HCT116 (cell line): ENCODE data around the gene AGFG2. TPM values are rescaled to one million over a fixed set of nuclear protein-coding genes. Genes with fewer than 3 reads are reported as not detected.

ENCODE experiments used
- ATAC-seq: fragments of 200-7000 bp; cut with Tn5 transposase; 2 replicates; pipeline ENCODE4 v1.9.1; 2020; ENCODE audit warnings: mild to moderate bottlenecking, moderate library complexity
- BruUV-seq: library from RNA; stranded (reverse); fragments of 400-500 nt; replicated peaks from 2 replicates; lab custom pipeline; 2021; lab: Mats Ljungman, UMichigan
- CTCF ChIA-PET: fragments of 300-600 bp; sonication (Branson Sonifier 250); formaldehyde crosslinking; loops from one replicate; lab custom pipeline; 2021; ENCODE audit warnings: antibody characterized with exemption; lab: Charles Lee
- POLR2A ChIA-PET: fragments of 300-600, 350-600 bp; sonication (Branson Sonifier 250); formaldehyde crosslinking; loops from one replicate; lab custom pipeline; 2021; ENCODE audit warnings: antibody characterized with exemption; lab: Charles Lee
- RAD21 ChIA-PET, 2 experiments: fragments of 300-600 bp; sonication (Branson Sonifier 250); formaldehyde crosslinking; loops; one replicate each; lab custom pipeline; 2023; ENCODE audit warnings: low total read pairs in 2 of 2; ENCODE audit not compliant: uncharacterized antibody in 2 of 2, unreplicated experiment in 2 of 2, low non-redundant PET in 1 of 2; lab: Charles Lee
- DNase-seq: peaks from one replicate; pipeline ENCODE4 v3.0.0-alpha.2; 2010; ENCODE audit warnings: low read depth, low spot score
- H2AFZ ChIP-seq: fragments of 200-600 bp; shearing (Covaris generic), sonication (generic); 2 replicates; pipeline ENCODE4 v1.6.1; 2017; ENCODE audit warnings: low read depth, mixed run types, mixed read lengths, antibody characterized with exemption, low read length; ENCODE audit not compliant: poor library complexity, severe bottlenecking
- H3K27ac ChIP-seq: 2 replicates; pipeline ENCODE4 v1.5.1; 2012; ENCODE audit warnings: low read depth, low read length
- H3K27me3 ChIP-seq: fragments of 200-600 bp; sonication (generic); 2 replicates; pipeline ENCODE4 v1.6.1; 2016; ENCODE audit warnings: mixed run types, low read length, mixed read lengths; ENCODE audit not compliant: insufficient read depth
- H3K36me3 ChIP-seq, 2 experiments: fragments of 200-500 bp in 1 of 2; fragments of 200-600 bp in 1 of 2; sonication (Bioruptor generic) in 1 of 2; sonication (generic) in 1 of 2; 2 replicates each; pipeline versions ENCODE4 v1.5.1 to v1.6.1; 2014 to 2016; ENCODE audit warnings: low read length in 2 of 2, inconsistent platforms in 1 of 2, mixed read lengths in 1 of 2, mixed run types in 1 of 2; ENCODE audit not compliant: insufficient read depth in 2 of 2, control insufficient read depth in 1 of 2
- H3K4me1 ChIP-seq, 2 experiments: fragments of 200-600 bp in 1 of 2; sonication (generic) in 1 of 2; 2 replicates each; pipeline versions ENCODE4 v1.5.1 to v1.6.1; 2012 to 2017; ENCODE audit warnings: low read length in 2 of 2, inconsistent platforms in 1 of 2, mild to moderate bottlenecking in 1 of 2, mixed read lengths in 1 of 2, mixed run types in 1 of 2, moderate library complexity in 1 of 2; ENCODE audit not compliant: insufficient read depth in 2 of 2, control insufficient read depth in 1 of 2
- H3K4me2 ChIP-seq: fragments of 200-600 bp; sonication (generic); 2 replicates; pipeline ENCODE4 v1.6.1; 2017; ENCODE audit warnings: mixed run types, low read length, mixed read lengths
- H3K4me3 ChIP-seq, 2 experiments: fragments of 200-600 bp in 1 of 2; sonication (generic) in 1 of 2; replicated peaks in 1 of 2; 2 replicates each; pipeline ENCODE4 v1.5.1; 2011 to 2016; ENCODE audit warnings: low read length in 2 of 2, control low read depth in 1 of 2, low read depth in 1 of 2, mild to moderate bottlenecking in 1 of 2, mixed read lengths in 1 of 2, mixed run types in 1 of 2
- H3K79me2 ChIP-seq: fragments of 200-600 bp; sonication (generic); 2 replicates; pipeline ENCODE4 v1.6.1; 2017; ENCODE audit warnings: mild to moderate bottlenecking, mixed run types, low read length, moderate library complexity, mixed read lengths; ENCODE audit not compliant: insufficient read depth
- H3K9ac ChIP-seq: fragments of 200-600 bp; sonication (generic); 2 replicates; pipeline ENCODE4 v1.6.1; 2016; ENCODE audit warnings: low read length, mixed read lengths
- H3K9me2 ChIP-seq: fragments of 200-600 bp; sonication (generic), shearing (Covaris generic); 2 replicates; pipeline ENCODE4 v1.6.1; 2017; ENCODE audit warnings: mixed run types, mild to moderate bottlenecking, moderate library complexity; ENCODE audit not compliant: insufficient read depth
- H3K9me3 ChIP-seq, 2 experiments: fragments of 200-500 bp in 1 of 2; fragments of 200-600 bp in 1 of 2; sonication (Bioruptor generic) in 1 of 2; sonication (generic) in 1 of 2; 2 replicates each; pipeline ENCODE4 v1.6.1; 2014 to 2017; ENCODE audit warnings: low read length in 2 of 2, mixed read lengths in 2 of 2, inconsistent platforms in 1 of 2, low read depth in 1 of 2, mild to moderate bottlenecking in 1 of 2, mixed run types in 1 of 2, moderate library complexity in 1 of 2; ENCODE audit not compliant: control insufficient read depth in 1 of 2, insufficient read depth in 1 of 2
- H4K20me1 ChIP-seq: fragments of 200-600 bp; sonication (generic), shearing (Covaris generic); 2 replicates; pipeline ENCODE4 v1.6.1; 2017; ENCODE audit warnings: mixed run types, mild to moderate bottlenecking, moderate library complexity; ENCODE audit not compliant: insufficient read depth
- ATF3 ChIP-seq: IDR thresholded peaks from 2 replicates; pipeline ENCODE4 v1.6.1; 2012
- CBX3 ChIP-seq: IDR thresholded peaks from 2 replicates; pipeline ENCODE4 v1.6.1; 2012; ENCODE audit warnings: low read depth
- CTCF ChIP-seq, 3 experiments: fragments of 200-600 bp in 1 of 3; sonication (generic) in 1 of 3; IDR thresholded peaks in 2 of 3; conservative IDR thresholded peaks in 1 of 3; 2 replicates each; pipeline ENCODE4 v1.5.1; 2012 to 2017; ENCODE audit warnings: low read depth in 2 of 3, low read length in 2 of 3, antibody characterized with exemption in 1 of 3, borderline replicate concordance in 1 of 3, control low read depth in 1 of 3, mild to moderate bottlenecking in 1 of 3, mixed read lengths in 1 of 3, mixed run types in 1 of 3, moderate library complexity in 1 of 3; ENCODE audit not compliant: insufficient read depth in 1 of 3
- EGR1 ChIP-seq: IDR thresholded peaks from 2 replicates; pipeline ENCODE4 v1.6.1; 2012; ENCODE audit warnings: low read depth
- EZH2phosphoT487 ChIP-seq: fragments of 200-600 bp; IDR thresholded peaks from 2 replicates; pipeline ENCODE4 v1.6.1; 2018; ENCODE audit warnings: antibody characterized with exemption, borderline replicate concordance
- FOSL1 ChIP-seq: IDR thresholded peaks from 2 replicates; pipeline ENCODE4 v1.6.1; 2012; ENCODE audit warnings: low read depth
- POLR2A ChIP-seq: IDR thresholded peaks from 2 replicates; pipeline ENCODE4 v1.7.0; 2011; ENCODE audit warnings: borderline replicate concordance; ENCODE audit not compliant: insufficient read depth, insufficient read length; ENCODE audit errors: extremely low read depth
- RAD21 ChIP-seq: IDR thresholded peaks from 2 replicates; pipeline ENCODE4 v1.6.1; 2012; ENCODE audit warnings: low read depth, mild to moderate bottlenecking
- REST ChIP-seq: IDR thresholded peaks from 2 replicates; pipeline ENCODE4 v1.6.1; 2012; ENCODE audit warnings: low read depth
- YY1 ChIP-seq: IDR thresholded peaks from 2 replicates; pipeline ENCODE4 v1.6.1; 2011; ENCODE audit warnings: low read length, low read depth, moderate library complexity, mild to moderate bottlenecking; ENCODE audit not compliant: insufficient replicate concordance; ENCODE audit errors: extremely low read depth
- ZBTB33 ChIP-seq: IDR thresholded peaks from 2 replicates; pipeline ENCODE4 v1.6.1; 2011; ENCODE audit warnings: mild to moderate bottlenecking, low read length, moderate library complexity; ENCODE audit not compliant: insufficient replicate concordance; ENCODE audit errors: extremely low read depth
- intact Hi-C: fragments of 100-400 bp; cut with micrococcal nuclease; formaldehyde crosslinking; loops from 2 replicates; pipeline ENCODE4 v1.10.0; 2022
- total RNA-seq: library from RNA; stranded (reverse); gene quantifications from one replicate; pipeline ENCODE4 v1.2.1, GENCODE V29; 2021; ENCODE audit not compliant: unreplicated experiment

AGFG2 gene
- total RNA-seq, 1 experiment from 2014 or later = 14.0 TPM

- TF ChIP-seq ZBTB33 (no peak), REST (no peak), EGR1 (no peak)
These were observed 46.1 kb upstream of the AGFG2 start (continued) for GRCh38 chr7:100492738-100493475.

- BruUV-seq = no TSS peak
- Histone ChIP-seq H2AFZ (no peak overlapping the region), H3K4me2 (no peak overlapping the region), H3K9me2 (no peaks in the 10 kb centered on the region), H3K9ac (no peak overlapping the region), H3K4me3 (no peak overlapping the region), H3K27ac (no peak overlapping the region), H4K20me1 (no peaks in the 10 kb centered on the region), H3K27me3 (no peaks in the 10 kb centered on the region), H3K36me3 (no peaks in the 10 kb centered on the region), H3K79me2 (no peaks in the 10 kb centered on the region), H3K4me1 (no peaks in the 10 kb centered on the region), H3K9me3 (no peaks in the 10 kb centered on the region)
- RAD21 ChIA-PET = no interaction called here
- ATAC-seq (no peak), DNase-seq (no peak)
- intact Hi-C loops = no loop called here
- CTCF ChIA-PET = no interaction called here
- POLR2A ChIA-PET = no interaction called here
- TF ChIP-seq POLR2A (no peak), CTCF (IDR thresholded peaks at IDR 0.05 in 2 of 3, conservative IDR thresholded peaks at IDR 0.05 in 1 of 3; ENCODE audit: borderline replicate concordance in 1 of 3, insufficient read depth in 1 of 3, low read depth in 2 of 3, low read length in 2 of 3) (no peak), ZBTB33 (no peak), ATF3 (no peak), RAD21 (no peak), YY1 (no peak), CBX3 (no peak), FOSL1 (no peak), EZH2phosphoT487 (no peak)
These were observed 45.3 kb upstream of the AGFG2 start for GRCh38 chr7:100493476-100494264.
